ENCODE results near the gene PAEP.

DNA sequence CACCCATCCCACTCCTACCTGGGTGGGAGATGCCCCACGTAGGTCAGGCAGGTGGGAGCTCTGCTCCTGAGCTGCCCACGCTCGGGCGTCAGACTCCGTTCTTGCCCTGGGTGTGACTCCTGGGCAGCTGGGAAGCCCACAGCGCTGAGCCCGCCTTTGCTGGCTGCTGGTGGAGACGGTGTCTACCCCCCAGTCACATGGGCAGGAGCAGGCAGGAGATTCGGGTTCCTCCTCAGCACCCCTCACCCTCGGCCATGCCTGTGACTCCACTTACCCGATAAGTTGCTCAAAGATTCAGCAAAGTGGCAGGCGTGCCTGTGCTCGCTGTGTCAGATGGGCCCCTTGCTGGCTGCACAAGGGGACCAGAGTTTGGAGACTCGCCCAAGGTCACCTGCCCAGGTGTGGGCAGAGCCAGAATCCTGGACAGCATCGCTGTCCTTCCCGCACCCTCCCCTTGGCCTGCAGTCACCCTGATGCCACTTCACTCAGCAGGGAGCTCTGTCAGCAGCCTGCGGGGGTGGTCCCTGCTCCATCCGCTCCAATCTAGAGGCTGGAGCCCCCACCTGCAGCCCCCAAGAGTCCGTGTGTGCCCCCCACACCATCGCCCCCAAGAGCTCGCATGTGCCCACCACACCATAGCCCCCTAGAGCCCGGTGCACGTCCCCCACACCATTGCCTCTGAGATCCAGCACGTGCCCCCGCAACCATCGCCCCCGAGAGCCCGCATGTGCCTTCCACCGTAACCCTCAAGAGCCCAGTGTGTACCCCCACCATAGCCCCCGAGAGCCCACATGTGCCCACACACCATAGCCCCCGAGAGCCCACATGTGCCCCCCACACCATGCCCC lies 36.1 kb upstream of the PAEP start:
- TF ChIP-seq, protein P1, sequence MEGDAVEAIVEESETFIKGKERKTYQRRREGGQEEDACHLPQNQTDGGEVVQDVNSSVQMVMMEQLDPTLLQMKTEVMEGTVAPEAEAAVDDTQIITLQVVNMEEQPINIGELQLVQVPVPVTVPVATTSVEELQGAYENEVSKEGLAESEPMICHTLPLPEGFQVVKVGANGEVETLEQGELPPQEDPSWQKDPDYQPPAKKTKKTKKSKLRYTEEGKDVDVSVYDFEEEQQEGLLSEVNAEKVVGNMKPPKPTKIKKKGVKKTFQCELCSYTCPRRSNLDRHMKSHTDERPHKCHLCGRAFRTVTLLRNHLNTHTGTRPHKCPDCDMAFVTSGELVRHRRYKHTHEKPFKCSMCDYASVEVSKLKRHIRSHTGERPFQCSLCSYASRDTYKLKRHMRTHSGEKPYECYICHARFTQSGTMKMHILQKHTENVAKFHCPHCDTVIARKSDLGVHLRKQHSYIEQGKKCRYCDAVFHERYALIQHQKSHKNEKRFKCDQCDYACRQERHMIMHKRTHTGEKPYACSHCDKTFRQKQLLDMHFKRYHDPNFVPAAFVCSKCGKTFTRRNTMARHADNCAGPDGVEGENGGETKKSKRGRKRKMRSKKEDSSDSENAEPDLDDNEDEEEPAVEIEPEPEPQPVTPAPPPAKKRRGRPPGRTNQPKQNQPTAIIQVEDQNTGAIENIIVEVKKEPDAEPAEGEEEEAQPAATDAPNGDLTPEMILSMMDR (IDR thresholded peaks at IDR 0.05), result no peak
- TF ChIP-seq POLR2A (IDR thresholded peaks at IDR 0.05), result no peak

Data from uterus (tissue), 2 donors.